Ascending aorta (tissue), 2 donors: ENCODE measurements around the gene SGCD. TPM values are rescaled to one million over a fixed set of nuclear protein-coding genes. Genes with fewer than 3 reads are reported as not detected.

Source experiments
- DNase-seq, 2 donors: peaks; one replicate each; pipeline ENCODE4 v3.0.0-alpha.2; 2019; ENCODE audit warnings: low spot score in 2 of 2
- H3K27ac ChIP-seq, 2 donors: fragments of 200-600 bp; sonication (generic); one replicate each; pipeline ENCODE4 v1.5.1; 2016 to 2017; ENCODE audit warnings: mild to moderate bottlenecking in 1 of 2
- H3K27me3 ChIP-seq: fragments of 200-600 bp; sonication (generic); one replicate; pipeline ENCODE4 v1.5.1; 2017
- H3K36me3 ChIP-seq, 2 donors: fragments of 200-600 bp; sonication (generic); one replicate each; pipeline ENCODE4 v1.5.1; 2016
- H3K4me1 ChIP-seq, 2 donors: fragments of 200-600 bp; sonication (generic); one replicate each; pipeline ENCODE4 v1.5.1; 2016 to 2017; ENCODE audit warnings: mild to moderate bottlenecking in 1 of 2
- H3K4me3 ChIP-seq, 2 donors: fragments of 200-600 bp; sonication (generic); one replicate each; pipeline ENCODE4 v1.5.1; 2016 to 2017; ENCODE audit warnings: mild to moderate bottlenecking in 1 of 2
- H3K9me3 ChIP-seq, 2 donors: fragments of 200-600 bp; sonication (generic); one replicate each; pipeline ENCODE4 v1.5.1; 2016
- intact Hi-C: fragments of 100-400 bp; cut with DNase I; formaldehyde crosslinking; loops from one replicate; pipeline ENCODE4 v1.15.1; 2023
- total RNA-seq: library from RNA; depleted of rRNA; stranded (reverse); fragments of >200 nt; gene quantifications from one replicate; pipeline ENCODE4 v1.1.0, GENCODE V29; 2016
- TF ChIP-seq, protein P1 (sequence below), 3 experiments: fragments of 200-600 bp in 2 of 3; fragments of 450-650 bp in 1 of 3; sonication (generic) in 2 of 3; IDR thresholded peaks; one replicate each; pipeline ENCODE4 v1.5.1; 2016 to 2019; ENCODE audit warnings: antibody characterized with exemption in 3 of 3, mild to moderate bottlenecking in 1 of 3, moderate library complexity in 1 of 3

Gene SGCD
- total RNA-seq, 1 donor from 2014 or later, result 4.0 TPM

DNA sequence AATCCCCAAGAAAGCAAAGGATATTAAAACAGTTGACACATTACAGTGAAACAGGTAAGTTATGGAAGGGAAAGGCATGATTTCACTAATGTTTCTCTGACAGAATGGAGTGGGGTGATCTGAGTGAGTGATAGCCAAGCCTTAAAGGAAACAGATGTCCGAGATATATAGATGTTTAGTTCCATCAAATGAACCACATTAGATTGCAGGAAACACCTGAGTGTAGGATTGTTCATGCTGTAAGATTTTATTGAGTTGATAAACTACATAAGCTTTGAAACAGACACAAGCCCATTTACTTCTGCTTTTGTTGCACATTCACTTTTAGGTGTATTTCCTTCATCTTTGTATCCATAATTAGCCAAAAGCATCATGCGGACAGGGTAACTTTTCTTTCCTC, 356.0 kb downstream of the SGCD start:
- Histone ChIP-seq H3K4me1 (peaks cover 0 to 3% of the 10 kb centered on the region in 2 donors), H3K36me3 (no peaks in the 10 kb centered on the region), H3K27me3 (no peaks in the 10 kb centered on the region), H3K27ac (no peak overlapping the region), H3K4me3 (no peak overlapping the region), H3K9me3 (no peaks in the 10 kb centered on the region)
- no peak for DNase-seq
- TF ChIP-seq, protein P1, sequence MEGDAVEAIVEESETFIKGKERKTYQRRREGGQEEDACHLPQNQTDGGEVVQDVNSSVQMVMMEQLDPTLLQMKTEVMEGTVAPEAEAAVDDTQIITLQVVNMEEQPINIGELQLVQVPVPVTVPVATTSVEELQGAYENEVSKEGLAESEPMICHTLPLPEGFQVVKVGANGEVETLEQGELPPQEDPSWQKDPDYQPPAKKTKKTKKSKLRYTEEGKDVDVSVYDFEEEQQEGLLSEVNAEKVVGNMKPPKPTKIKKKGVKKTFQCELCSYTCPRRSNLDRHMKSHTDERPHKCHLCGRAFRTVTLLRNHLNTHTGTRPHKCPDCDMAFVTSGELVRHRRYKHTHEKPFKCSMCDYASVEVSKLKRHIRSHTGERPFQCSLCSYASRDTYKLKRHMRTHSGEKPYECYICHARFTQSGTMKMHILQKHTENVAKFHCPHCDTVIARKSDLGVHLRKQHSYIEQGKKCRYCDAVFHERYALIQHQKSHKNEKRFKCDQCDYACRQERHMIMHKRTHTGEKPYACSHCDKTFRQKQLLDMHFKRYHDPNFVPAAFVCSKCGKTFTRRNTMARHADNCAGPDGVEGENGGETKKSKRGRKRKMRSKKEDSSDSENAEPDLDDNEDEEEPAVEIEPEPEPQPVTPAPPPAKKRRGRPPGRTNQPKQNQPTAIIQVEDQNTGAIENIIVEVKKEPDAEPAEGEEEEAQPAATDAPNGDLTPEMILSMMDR (IDR thresholded peaks at IDR 0.05), result no peak
- intact Hi-C loops, result no loop called here

DNA sequence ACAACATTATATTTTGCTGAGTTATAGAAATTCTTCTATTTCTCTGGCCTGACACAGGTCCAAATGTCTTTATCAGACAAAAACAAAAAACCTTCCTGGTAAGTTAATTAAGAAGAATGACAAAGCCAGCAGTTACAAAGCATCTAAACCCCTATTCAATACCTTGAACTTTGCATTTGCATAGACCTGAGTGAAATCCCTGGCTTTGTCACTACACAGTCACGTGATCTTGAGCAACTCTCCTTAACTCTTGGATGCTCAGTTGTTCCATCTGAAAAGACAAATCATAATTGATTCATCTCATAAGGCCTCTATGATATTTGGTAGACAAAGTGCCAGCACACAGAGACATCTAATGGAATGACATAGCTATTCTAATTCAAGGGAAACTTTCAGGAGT, 356.5 kb downstream of the SGCD start:
- no peaks in the 10 kb centered on the region for H3K9me3 ChIP-seq
- no peaks in the 10 kb centered on the region for H3K27me3 ChIP-seq
- TF ChIP-seq, protein P1 (IDR thresholded peaks at IDR 0.05), result no peak
- no peak overlapping the region for H3K27ac ChIP-seq
- intact Hi-C loops, result no loop called here
- peaks cover 0 to 3% of the 10 kb centered on the region in 2 donors for H3K4me1 ChIP-seq
- no peaks in the 10 kb centered on the region for H3K36me3 ChIP-seq
- DNase-seq, result no peak
- no peak overlapping the region for H3K4me3 ChIP-seq

DNA sequence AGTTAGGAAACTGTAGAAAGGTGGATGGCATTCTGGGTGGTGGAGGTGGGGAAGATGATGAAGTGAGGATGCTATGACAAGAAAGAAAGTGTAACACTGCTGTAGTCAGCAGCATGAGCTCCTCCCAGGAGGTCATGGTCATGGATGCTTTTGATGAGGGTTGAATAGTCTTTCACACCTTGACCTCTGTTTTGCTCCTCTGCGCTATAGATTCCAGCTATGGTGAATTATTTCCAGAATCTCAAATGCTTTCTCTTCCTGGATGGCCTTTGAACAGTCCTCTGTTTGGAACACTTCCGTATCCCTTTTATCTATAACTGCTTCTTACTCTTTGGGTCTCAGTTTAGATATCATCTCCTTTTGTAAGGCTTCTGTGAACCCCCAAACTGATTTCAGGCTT, 357.3 kb downstream of the SGCD start:
- DNase-seq, result no peak
- Histone ChIP-seq H3K36me3 (no peaks in the 10 kb centered on the region), H3K4me3 (no peak overlapping the region), H3K27ac (no peak overlapping the region), H3K4me1 (peaks cover 0 to 3% of the 10 kb centered on the region in 2 donors), H3K27me3 (no peaks in the 10 kb centered on the region), H3K9me3 (no peaks in the 10 kb centered on the region)
- TF ChIP-seq, protein P1 (IDR thresholded peaks at IDR 0.05), result no peak
- intact Hi-C loops, result no loop called here

DNA sequence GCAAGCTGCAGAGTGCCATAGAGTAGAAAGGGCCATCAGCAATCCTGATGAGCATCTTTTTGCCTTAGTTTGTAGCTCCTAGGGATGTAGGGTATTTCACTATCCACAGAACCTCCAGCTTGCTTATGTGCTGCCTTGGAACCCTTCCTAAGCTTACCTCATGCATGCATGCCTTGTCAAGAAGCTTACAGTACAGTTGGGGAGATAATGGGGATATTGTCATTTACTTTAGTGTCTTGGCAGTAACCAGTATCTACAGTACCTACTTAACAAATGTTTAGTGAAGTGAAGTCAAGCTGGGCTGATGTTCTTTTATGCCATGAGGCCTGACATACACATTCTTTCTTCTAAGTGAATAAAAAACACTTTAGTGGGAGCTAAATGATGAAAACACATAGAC, 358.5 kb downstream of the SGCD start:
- no peak overlapping the region for H3K4me3 ChIP-seq
- no peaks in the 10 kb centered on the region for H3K36me3 ChIP-seq
- DNase-seq, result no peak
- peaks cover 2 to 3% of the 10 kb centered on the region in 2 donors for H3K4me1 ChIP-seq
- H3K9me3 ChIP-seq, result no peaks in the 10 kb centered on the region
- intact Hi-C loops, result no loop called here
- no peak overlapping the region for H3K27ac ChIP-seq
- TF ChIP-seq, protein P1 (IDR thresholded peaks at IDR 0.05), result no peak
- no peaks in the 10 kb centered on the region for H3K27me3 ChIP-seq

DNA sequence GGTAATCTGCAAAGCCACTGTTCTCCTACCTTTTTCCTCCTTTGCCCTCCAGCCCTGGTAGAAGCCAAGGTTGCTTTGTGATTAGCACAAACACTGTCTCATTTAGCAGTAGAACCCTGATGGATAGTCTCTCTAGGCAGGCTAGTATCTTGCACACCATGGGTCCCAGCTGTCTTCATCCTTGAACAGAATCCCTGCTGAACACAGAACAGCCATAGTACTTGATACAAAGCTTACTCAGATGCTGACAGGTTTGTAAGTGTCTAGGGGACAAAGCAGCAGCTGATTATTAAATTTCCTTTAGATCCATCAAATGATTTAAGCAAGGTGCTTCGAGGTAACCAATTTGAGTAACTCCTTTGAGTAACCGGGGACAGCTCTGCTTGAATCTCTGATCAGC, 359.4 kb downstream of the SGCD start:
- no peaks in the 10 kb centered on the region for H3K27me3 ChIP-seq
- TF ChIP-seq, protein P1 (IDR thresholded peaks at IDR 0.05), result no peak
- intact Hi-C loops, result no loop called here
- H3K9me3 ChIP-seq, result no peaks in the 10 kb centered on the region
- H3K4me1 ChIP-seq, result peaks cover 2 to 3% of the 10 kb centered on the region in 2 donors
- no peak overlapping the region for H3K4me3 ChIP-seq
- DNase-seq, result no peak
- no peaks in the 10 kb centered on the region for H3K36me3 ChIP-seq
- H3K27ac ChIP-seq, result no peak overlapping the region

DNA sequence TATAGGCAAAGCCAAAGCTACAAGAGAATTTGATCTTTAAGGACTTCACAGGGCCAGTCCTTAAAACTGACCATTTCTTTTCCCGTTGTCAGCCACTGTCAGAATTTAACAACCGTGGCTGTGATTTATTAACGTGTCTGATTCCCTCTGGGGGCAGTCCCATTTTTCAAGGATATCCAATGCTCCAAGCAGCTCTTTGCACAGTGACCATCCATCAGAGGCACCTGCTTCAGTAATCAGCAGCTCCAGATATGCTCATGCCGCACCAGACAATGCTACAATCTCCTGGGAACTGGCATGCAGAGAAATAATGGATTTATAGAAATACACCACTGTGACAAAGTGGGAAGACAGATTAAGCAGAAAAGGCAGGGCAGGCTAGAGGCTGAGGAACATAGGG, 359.8 kb downstream of the SGCD start:
- Histone ChIP-seq H3K27ac (no peak overlapping the region), H3K9me3 (no peaks in the 10 kb centered on the region), H3K36me3 (no peaks in the 10 kb centered on the region)

More for the DNA sequence above, 359.8 kb downstream of the SGCD start:
- H3K4me3 ChIP-seq, result no peak overlapping the region
- TF ChIP-seq, protein P1 (IDR thresholded peaks at IDR 0.05), result no peak
- no peaks in the 10 kb centered on the region for H3K27me3 ChIP-seq
- intact Hi-C loops, result no loop called here
- peaks cover 2 to 3% of the 10 kb centered on the region in 2 donors for H3K4me1 ChIP-seq
- no peak for DNase-seq
